Right atrium auricular region (tissue), 2 donors: ENCODE results near the gene IGSF9. TPM values are rescaled to one million over a fixed set of nuclear protein-coding genes. Genes with fewer than 3 reads are reported as not detected.

ENCODE experiments used
- DNase-seq: peaks from one replicate; pipeline ENCODE4 v3.0.0-alpha.2; 2019; ENCODE audit warnings: low spot score
- H3K27ac ChIP-seq, 2 donors: fragments of 200-600 bp; sonication (generic); 1 replicate in 1 of 2; 2 replicates in 1 of 2; pipeline ENCODE4 v1.5.1; 2016 to 2019
- H3K27me3 ChIP-seq, 2 donors: fragments of 200-600 bp; sonication (generic); one replicate each; pipeline versions ENCODE4 v1.5.1 to v1.6.0; 2017 to 2019
- H3K36me3 ChIP-seq: fragments of 200-600 bp; sonication (generic); one replicate; pipeline ENCODE4 v1.5.1; 2016
- H3K4me1 ChIP-seq, 2 donors: fragments of 200-600 bp; sonication (generic); one replicate each; pipeline versions ENCODE4 v1.5.1 to v1.6.0; 2017 to 2019
- H3K4me3 ChIP-seq, 2 donors: fragments of 200-600 bp; sonication (generic); 1 replicate in 1 of 2; 2 replicates in 1 of 2; pipeline ENCODE4 v1.5.1; 2017 to 2019; ENCODE audit warnings: mild to moderate bottlenecking in 1 of 2, moderate library complexity in 1 of 2
- H3K9me3 ChIP-seq, 2 donors: fragments of 200-600 bp; sonication (generic); one replicate each; pipeline ENCODE4 v1.5.1; 2019
- total RNA-seq, 2 donors: library from RNA; depleted of rRNA; stranded (reverse); fragments of >200 nt; gene quantifications; one replicate each; pipeline ENCODE4 v1.1.0, GENCODE V29; 2016
- TF ChIP-seq, protein P1 (sequence below), 2 donors: fragments of 200-600 bp; sonication (generic); IDR thresholded peaks; one replicate each; pipeline ENCODE4 v1.5.1; 2019; ENCODE audit warnings: antibody characterized with exemption in 2 of 2

Gene IGSF9
- total RNA-seq, 2 donors from 2014 or later, result 2.0 to 5.4 TPM

DNA sequence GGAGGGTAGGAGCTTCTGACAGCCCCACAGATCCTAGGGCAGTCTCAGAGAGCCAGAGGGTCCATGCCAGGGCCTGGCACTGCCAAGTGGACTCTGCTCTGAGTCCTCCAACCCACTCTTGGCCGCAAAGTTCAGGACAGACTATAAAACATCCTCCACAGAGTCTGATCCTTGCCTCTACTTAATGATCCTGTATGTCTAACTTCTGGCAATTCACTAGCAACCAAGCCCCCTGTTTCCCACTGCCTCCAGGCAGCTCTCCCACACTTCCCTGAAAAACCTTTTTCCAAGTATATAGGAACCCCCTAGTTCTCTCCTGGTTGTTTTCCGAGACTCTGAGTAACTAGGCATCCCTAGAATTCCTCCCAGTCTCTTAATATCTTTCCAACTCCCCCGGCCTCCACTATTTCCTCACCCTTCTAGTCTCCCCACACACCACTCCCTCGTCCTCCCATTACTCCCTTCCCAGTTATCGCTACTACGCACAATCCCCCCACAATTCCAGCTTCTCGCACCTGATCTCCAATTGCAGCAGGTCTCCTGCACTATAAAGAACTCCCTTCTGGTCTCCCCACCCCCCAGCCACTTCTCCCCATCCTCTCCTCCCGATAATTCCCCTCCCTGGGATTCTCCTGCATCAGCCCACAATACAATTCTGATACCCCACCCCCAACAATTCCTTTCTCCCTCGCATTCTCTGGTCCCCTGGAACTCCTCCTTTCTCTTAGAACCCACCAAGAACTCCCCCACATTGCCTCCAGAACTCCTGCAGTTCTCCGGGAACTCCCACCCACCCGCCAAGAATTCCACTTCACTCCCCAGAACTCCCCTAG is 574 bp downstream of the IGSF9 start:
- Histone ChIP-seq H3K4me1 (peaks cover 0 to 22% of the 10 kb centered on the region in 2 donors), H3K27me3 (no peaks in the 10 kb centered on the region), H3K4me3 (peak overlapping the region; percentile 25 to 56), H3K27ac (no peak overlapping the region), H3K9me3 (no peaks in the 10 kb centered on the region), H3K36me3 (no peaks in the 10 kb centered on the region)
- DNase-seq, result no peak
- TF ChIP-seq, protein P1, sequence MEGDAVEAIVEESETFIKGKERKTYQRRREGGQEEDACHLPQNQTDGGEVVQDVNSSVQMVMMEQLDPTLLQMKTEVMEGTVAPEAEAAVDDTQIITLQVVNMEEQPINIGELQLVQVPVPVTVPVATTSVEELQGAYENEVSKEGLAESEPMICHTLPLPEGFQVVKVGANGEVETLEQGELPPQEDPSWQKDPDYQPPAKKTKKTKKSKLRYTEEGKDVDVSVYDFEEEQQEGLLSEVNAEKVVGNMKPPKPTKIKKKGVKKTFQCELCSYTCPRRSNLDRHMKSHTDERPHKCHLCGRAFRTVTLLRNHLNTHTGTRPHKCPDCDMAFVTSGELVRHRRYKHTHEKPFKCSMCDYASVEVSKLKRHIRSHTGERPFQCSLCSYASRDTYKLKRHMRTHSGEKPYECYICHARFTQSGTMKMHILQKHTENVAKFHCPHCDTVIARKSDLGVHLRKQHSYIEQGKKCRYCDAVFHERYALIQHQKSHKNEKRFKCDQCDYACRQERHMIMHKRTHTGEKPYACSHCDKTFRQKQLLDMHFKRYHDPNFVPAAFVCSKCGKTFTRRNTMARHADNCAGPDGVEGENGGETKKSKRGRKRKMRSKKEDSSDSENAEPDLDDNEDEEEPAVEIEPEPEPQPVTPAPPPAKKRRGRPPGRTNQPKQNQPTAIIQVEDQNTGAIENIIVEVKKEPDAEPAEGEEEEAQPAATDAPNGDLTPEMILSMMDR (IDR thresholded peaks at IDR 0.05), result no peak

DNA sequence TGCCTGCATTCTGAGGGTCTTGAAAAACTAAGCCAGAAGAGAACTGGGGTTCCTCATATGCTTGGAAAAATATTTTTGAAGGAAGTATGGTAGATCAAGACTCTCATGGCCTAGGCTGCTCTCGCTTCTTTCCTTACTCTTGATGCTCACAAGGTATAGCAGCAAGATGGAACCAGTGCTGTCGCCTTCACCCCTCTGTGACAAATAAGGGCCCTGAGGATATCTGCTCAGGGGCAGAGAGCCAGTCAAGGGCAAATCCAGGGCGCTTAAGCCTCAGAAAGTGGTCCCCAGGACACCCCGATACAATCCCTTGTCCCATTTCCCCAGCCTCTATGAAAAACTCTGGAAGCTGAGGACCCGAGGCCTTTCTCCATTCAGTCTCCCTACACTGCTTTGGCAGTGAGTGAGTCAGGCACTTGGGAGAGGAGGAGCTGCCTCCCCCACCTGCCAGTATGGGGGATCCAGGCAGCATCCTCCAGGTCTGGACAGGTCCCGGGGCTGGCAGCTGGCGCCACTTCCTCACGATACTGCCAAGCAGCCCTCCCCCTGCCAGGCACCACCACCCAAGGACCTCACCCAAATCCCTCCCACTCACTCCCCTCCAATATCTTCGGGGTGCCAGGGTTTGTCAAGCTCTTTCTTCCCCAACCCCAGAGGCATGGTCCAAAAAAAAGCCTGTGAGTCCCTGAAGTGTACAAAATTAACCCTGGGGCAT is 1.3 kb downstream of the IGSF9 start:
- Histone ChIP-seq H3K4me3 (no peak overlapping the region), H3K36me3 (no peaks in the 10 kb centered on the region), H3K4me1 (peaks cover 0 to 22% of the 10 kb centered on the region in 2 donors), H3K9me3 (no peaks in the 10 kb centered on the region), H3K27me3 (no peaks in the 10 kb centered on the region), H3K27ac (no peak overlapping the region)
- TF ChIP-seq, protein P1 (IDR thresholded peaks at IDR 0.05), result no peak
- no peak for DNase-seq

DNA sequence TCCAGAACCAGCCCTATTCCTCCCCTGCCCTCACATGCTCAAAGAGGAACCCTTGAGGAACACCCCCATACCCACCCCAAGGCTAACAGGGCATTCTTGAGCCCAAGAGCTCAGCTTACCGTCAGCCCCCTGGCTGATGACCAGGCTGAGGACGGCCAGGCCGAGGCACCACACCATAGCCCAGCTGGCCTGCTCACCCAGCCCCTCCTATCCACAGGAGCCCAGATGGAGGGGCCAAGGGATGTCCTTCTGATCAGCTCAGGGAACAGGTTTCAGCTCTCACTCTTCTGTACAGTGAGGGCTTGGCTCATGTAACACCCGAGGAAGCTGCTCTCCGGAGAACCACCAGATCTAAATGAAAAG is 2.2 kb downstream of the IGSF9 start:
- TF ChIP-seq, protein P1 (IDR thresholded peaks at IDR 0.05), result no peak
- no peak overlapping the region for H3K27ac ChIP-seq
- no peak for DNase-seq
- H3K4me3 ChIP-seq, result no peak overlapping the region
- H3K9me3 ChIP-seq, result no peaks in the 10 kb centered on the region
- H3K27me3 ChIP-seq, result no peaks in the 10 kb centered on the region
- no peaks in the 10 kb centered on the region for H3K36me3 ChIP-seq
- peaks cover 0 to 26% of the 10 kb centered on the region in 2 donors for H3K4me1 ChIP-seq

DNA sequence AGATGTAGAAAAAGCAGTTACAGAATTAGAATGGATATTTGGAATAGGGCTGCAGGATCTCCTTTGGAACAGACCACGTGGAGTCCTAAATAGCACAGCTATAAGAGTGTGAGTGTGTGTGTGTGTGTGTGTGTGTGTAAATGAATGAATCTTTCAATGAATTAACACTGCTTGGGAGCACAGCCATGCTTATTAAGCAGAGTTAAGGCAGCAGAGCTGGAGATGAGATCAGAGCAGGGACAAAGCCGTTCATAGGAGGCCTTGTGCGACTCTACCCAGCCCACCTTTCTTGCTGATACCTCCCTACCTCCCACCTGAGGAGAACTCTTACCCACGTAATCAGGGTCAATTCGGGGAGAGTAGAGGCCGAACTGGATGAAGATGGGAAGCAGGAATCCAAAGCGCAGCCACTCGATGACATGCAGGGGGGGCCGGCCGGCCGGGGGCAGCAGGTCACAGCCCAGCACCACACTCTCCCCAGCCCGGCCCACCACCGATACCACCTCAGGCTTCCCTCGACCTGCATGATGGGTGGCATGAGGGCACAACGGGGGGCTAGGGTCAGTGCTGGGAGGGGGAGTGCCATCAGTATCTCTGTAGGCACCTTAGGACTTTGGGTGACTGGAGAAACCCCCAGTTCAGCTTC is 2.7 kb downstream of the IGSF9 start:
- H3K27ac ChIP-seq, result no peak overlapping the region
- H3K4me3 ChIP-seq, result no peak overlapping the region
- H3K9me3 ChIP-seq, result no peaks in the 10 kb centered on the region
- TF ChIP-seq, protein P1 (IDR thresholded peaks at IDR 0.05), result no peak
- H3K4me1 ChIP-seq, result peaks cover 0 to 31% of the 10 kb centered on the region in 2 donors
- no peaks in the 10 kb centered on the region for H3K36me3 ChIP-seq
- no peak for DNase-seq
- no peaks in the 10 kb centered on the region for H3K27me3 ChIP-seq

DNA sequence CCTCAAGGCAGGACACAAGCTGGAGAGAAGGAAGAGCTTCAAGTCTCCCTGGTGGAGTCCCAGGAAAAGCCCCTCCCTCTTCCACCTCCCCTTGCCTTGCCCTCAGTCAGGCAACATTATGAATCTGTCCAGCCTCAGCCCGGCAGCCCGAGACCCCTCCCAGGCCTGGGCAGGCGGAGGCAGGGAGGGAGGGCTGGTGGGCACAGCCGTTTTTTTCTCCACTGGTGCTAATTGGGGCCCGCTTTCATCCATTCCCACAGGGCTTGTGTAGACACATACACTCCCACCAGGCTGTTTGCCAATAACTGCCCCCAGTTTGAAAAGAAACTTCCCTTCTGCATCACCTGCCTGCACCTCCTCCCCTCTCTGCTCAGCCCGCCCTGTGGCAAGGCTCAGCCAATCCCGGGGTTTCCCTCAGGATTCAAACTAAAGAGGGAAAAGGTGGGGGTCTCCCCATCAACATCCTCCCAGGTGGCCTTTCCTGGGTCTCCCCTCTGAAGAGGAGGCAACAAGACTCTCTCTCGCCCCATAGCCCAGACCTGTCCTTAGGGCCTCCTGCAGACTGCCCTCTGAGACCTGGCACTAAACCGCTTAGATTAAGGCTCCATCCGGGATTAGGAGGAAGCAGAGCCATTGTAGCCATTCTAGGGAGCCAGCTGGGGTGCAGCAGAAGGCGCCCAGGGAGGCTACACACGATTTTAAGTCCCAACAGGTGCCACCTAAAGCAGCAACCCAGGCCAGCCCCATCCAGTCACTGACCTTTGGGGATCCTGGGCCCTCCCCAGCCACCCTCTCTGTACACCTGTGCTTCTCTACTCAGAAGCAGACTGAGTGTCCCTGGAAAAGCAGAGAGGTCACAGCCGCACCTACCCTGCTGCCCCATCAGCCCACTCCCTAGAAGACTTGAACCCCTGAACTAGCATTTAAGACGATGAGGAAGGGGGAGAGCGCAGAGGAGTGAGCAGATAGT is 3.5 kb downstream of the IGSF9 start:
- no peak overlapping the region for H3K4me3 ChIP-seq
- TF ChIP-seq, protein P1 (IDR thresholded peaks at IDR 0.05), result no peak
- no peak for DNase-seq
- H3K36me3 ChIP-seq, result no peaks in the 10 kb centered on the region
- no peak overlapping the region for H3K27ac ChIP-seq
- no peaks in the 10 kb centered on the region for H3K27me3 ChIP-seq
- H3K9me3 ChIP-seq, result no peaks in the 10 kb centered on the region
- peaks cover 0 to 40% of the 10 kb centered on the region in 2 donors for H3K4me1 ChIP-seq
